Stimulated activated CD8-positive, alpha-beta memory T cell treated with anti-CD3 and anti-CD28 coated beads, Interleukin-7, amount 100 ng/mL, for 24 hours (primary cell): ENCODE measurements around the gene CDH2.

Experiments
- DNase-seq: peaks from one replicate; pipeline ENCODE4 v3.0.0-alpha.2; 2020; ENCODE audit warnings: low read depth

CDH2 gene

GRCh38 chr18:27901424-27902226, 275.3 kb downstream of the CDH2 start:
- no peak for DNase-seq
